Measurements from ENCODE around the gene AMER3. TPM values are rescaled to one million over a fixed set of nuclear protein-coding genes. Genes with fewer than 3 reads are reported as not detected.

The AMER3 gene
- total RNA-seq, 1 donor from 2014 or later = not detected

DNA sequence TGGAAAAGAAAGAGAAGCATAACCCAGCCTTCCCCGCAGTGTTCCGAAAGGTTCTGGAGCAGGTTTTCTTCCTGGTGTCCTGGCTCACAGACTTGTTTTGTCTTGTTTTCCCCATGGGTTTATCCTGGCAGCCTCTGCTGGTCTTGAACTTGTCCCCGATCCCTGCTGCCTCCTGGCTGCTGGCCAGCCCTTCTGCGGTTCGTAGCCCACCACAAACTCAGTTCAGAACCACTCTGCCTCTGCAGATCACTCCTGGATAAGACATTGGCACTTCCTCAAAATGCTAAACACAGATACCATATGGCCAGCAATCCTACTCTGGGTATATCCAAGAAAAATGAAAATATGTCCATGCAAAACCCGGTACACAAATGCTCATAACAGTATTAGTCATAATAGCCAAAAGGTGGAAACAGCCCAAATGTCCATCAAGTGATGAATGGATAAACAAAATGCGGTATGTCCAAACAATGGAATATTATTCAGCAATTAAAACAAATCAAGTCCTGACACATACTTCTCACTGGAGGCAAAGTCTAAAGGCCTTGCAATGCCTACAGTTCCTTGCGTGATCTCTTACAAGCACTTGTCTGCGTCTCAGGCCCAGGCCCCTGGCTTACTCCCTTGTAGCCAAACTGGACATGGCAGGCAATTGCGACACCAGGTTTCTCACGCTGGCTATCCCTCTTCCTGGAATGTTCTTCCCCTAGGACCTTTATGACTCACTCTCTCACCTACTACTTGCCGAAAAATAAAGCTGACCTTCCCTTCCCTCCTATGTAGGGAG is 53.3 kb downstream of the AMER3 start:
- DNase-seq (ENCODE audit: low spot score in 2 of 2, unreplicated experiment in 2 of 2) = no peak
- no peak overlapping the region for H3K27ac Mint-ChIP-seq
- H3K27me3 Mint-ChIP-seq (ENCODE audit: low read depth) = peaks cover 19% of the 10 kb centered on the region
- TF ChIP-seq, protein P1, sequence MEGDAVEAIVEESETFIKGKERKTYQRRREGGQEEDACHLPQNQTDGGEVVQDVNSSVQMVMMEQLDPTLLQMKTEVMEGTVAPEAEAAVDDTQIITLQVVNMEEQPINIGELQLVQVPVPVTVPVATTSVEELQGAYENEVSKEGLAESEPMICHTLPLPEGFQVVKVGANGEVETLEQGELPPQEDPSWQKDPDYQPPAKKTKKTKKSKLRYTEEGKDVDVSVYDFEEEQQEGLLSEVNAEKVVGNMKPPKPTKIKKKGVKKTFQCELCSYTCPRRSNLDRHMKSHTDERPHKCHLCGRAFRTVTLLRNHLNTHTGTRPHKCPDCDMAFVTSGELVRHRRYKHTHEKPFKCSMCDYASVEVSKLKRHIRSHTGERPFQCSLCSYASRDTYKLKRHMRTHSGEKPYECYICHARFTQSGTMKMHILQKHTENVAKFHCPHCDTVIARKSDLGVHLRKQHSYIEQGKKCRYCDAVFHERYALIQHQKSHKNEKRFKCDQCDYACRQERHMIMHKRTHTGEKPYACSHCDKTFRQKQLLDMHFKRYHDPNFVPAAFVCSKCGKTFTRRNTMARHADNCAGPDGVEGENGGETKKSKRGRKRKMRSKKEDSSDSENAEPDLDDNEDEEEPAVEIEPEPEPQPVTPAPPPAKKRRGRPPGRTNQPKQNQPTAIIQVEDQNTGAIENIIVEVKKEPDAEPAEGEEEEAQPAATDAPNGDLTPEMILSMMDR (IDR thresholded peaks at IDR 0.05; ENCODE audit: unreplicated experiment) = no peak
- peaks cover 12% of the 10 kb centered on the region for H3K9me3 Mint-ChIP-seq
- no peaks in the 10 kb centered on the region for H3K36me3 Mint-ChIP-seq
- H3K4me3 Mint-ChIP-seq = no peak overlapping the region
- no peaks in the 10 kb centered on the region for H3K4me1 Mint-ChIP-seq

DNA sequence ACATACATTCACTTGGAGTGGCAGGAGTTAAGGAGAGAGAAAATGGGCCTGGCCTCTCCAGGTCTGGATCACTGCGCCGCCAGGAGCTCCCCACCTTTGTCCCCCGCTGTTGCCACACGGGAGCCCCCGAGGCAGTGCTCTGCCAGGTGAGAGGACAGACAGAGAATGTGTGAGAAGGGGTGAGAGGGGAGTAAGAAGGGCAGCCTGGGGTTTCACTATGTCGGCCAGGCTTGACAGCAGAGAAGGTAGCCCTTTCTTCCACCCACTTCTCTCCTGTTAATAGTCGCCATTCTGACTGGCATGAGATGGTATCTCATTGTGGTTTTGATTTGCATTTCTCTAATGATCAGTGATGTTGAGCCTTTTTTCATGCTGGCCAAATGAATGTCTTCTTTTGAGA is 55.1 kb downstream of the AMER3 start:
- TF ChIP-seq, protein P1 (IDR thresholded peaks at IDR 0.05; ENCODE audit: unreplicated experiment) = no peak
- H3K27me3 Mint-ChIP-seq (ENCODE audit: low read depth) = peaks cover 19% of the 10 kb centered on the region

DNA sequence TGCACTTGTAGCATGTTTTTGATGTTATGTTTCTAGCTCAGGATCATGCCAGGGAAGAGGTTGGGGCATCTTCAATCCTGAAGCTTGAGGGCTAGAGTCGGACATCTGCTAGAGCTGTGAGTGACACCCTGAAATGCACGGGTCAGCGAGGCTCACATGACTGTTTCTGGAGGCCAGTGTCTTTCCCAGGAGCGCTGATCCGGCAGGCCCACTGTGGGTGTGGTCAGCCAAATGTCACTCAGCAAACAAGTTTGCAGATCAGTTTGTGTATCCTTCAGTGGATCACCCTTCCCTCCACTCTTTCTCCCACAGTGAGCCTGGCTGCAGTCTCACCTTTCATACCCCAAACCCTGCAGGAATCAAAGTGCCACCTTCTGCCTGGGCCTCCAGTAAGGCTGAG is 58.4 kb downstream of the AMER3 start:
- Mint-ChIP-seq H3K36me3 (no peaks in the 10 kb centered on the region), H3K4me1 (peaks cover 1% of the 10 kb centered on the region), H3K4me3 (no peak overlapping the region), H3K27ac (no peak overlapping the region), H3K27me3 (ENCODE audit: low read depth) (peaks cover 11% of the 10 kb centered on the region), H3K9me3 (peaks cover 9% of the 10 kb centered on the region)
- DNase-seq (ENCODE audit: low spot score in 2 of 2, unreplicated experiment in 2 of 2) = no peak
- TF ChIP-seq, protein P1 (IDR thresholded peaks at IDR 0.05; ENCODE audit: unreplicated experiment) = no peak

More for the DNA sequence above, 55.1 kb downstream of the AMER3 start:
- DNase-seq (ENCODE audit: low spot score in 2 of 2, unreplicated experiment in 2 of 2) = no peak
- Mint-ChIP-seq H3K4me1 (no peaks in the 10 kb centered on the region), H3K36me3 (no peaks in the 10 kb centered on the region), H3K4me3 (no peak overlapping the region), H3K27ac (no peak overlapping the region), H3K9me3 (peaks cover 12% of the 10 kb centered on the region)

GRCh38 chr2:130814931-130815680 is 59.8 kb downstream of the AMER3 start:
- DNase-seq (ENCODE audit: low spot score in 2 of 2, unreplicated experiment in 2 of 2) = no peak
- H3K27me3 Mint-ChIP-seq (ENCODE audit: low read depth) = peaks cover 8% of the 10 kb centered on the region
- H3K4me1 Mint-ChIP-seq = peaks cover 9% of the 10 kb centered on the region
- no peaks in the 10 kb centered on the region for H3K36me3 Mint-ChIP-seq
- TF ChIP-seq, protein P1 (IDR thresholded peaks at IDR 0.05; ENCODE audit: unreplicated experiment) = no peak
- peaks cover 4% of the 10 kb centered on the region for H3K9me3 Mint-ChIP-seq
- H3K4me3 Mint-ChIP-seq = no peak overlapping the region
- no peak overlapping the region for H3K27ac Mint-ChIP-seq

Other genes with a start within 250 kb of the AMER3 start
- gene POTEI, start 246.2 kb upstream of the AMER3 start, total RNA-seq = 7.0 to 7.3 TPM (median 7.1 TPM) in 3 replicates
- gene CFC1B, start 234.3 kb upstream of the AMER3 start, total RNA-seq = not detected in 3 replicates
- not detected in 3 replicates for gene CFC1, start 156.0 kb upstream of the AMER3 start, total RNA-seq
- not detected in 3 replicates for gene POTEJ, start 144.1 kb upstream of the AMER3 start, total RNA-seq
- gene GPR148, start 26.5 kb upstream of the AMER3 start, total RNA-seq = not detected in 3 replicates
- gene ARHGEF4, start 81.4 kb downstream of the AMER3 start, total RNA-seq = 20.9 to 25.5 TPM (median 23.9 TPM) in 3 replicates